HG03521 (cell line): Measurements from ENCODE around the gene THADA.
"Not testable (repeated sequence)": the region's sequence is repeated elsewhere in the genome, so short reads cannot be mapped to it uniquely, and the experiment has no call there.

Experiments used
- ATAC-seq: cut with Tn5 transposase; IDR thresholded peaks from one replicate; pipeline ENCODE4 v1.9.1; 2021; ENCODE audit warnings: mild to moderate bottlenecking, moderate library complexity; ENCODE audit not compliant: unreplicated experiment

THADA gene

GRCh38 chr2:43285987-43286386 lies 309.9 kb downstream of the THADA start:
- ATAC-seq: no peak

- no peak for ATAC-seq
Measured at GRCh38 chr2:43284967-43285366, 310.9 kb downstream of the THADA start.

DNA sequence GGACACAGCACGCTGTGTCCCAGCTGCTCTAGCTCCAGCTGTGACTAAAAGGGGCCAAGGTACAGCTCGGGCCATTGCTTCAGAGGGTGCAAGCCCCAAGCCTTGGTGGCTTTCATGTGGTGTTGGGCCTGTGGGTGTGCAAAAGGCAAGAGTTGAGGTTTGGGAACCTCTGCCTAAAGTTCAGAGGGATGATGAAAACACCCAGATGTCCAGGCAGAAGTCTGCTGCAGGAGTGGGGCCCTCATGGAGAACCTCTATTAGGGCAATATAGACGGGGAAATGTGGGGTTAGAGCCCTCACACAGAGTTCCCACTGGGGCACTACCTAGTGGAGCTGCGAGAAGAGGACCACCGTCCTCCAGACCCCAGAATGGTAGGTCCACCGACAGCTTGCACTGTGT lies 311.5 kb downstream of the THADA start:
- ATAC-seq: not testable (repeated sequence)

DNA sequence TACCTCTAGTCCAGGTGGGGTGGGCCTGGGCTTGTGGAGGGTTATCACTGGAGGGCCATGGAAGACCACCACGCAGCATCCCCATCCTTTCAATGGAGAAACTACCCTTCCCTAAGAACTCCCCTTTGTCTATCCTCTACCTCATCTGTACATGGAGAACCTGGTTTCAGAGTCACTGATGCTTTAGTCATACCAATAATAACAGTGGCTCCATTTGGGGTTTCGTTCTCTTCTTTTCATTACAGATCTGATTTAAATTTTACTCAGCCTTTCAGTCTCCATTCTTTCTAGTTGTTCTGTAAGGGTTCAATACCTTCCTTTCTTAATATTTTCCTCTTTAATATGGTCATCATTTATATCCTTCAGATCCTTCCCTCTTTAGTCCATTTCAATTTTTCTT lies 314.8 kb downstream of the THADA start:
- no peak for ATAC-seq

DNA sequence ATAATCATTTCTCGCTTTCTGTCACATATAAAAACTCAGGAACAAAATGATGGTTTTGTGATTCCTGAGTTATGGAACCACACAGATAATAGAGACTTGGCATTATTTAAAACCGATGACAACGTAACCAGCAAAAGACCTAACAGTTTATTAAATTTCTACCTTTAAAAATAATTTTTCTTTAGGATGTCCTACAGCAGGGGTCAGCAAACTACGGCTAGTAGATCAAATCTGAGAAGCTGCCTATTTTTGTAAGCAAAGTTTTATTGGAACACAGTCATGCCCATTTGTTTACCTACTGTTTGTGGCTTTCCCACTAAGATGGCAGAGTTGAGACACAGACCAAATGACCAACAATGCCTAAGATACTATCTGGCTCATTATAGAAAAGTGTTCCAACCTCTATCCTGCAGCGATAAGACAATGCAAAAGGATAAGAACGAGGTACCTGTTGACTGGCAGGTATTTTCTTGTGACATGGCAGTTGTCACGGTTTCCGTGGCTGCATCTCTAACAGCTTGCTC lies 316.5 kb downstream of the THADA start:
- no peak for ATAC-seq

- ATAC-seq: no peak
Measured at GRCh38 chr2:43278564-43279220, 317.1 kb downstream of the THADA start.

DNA sequence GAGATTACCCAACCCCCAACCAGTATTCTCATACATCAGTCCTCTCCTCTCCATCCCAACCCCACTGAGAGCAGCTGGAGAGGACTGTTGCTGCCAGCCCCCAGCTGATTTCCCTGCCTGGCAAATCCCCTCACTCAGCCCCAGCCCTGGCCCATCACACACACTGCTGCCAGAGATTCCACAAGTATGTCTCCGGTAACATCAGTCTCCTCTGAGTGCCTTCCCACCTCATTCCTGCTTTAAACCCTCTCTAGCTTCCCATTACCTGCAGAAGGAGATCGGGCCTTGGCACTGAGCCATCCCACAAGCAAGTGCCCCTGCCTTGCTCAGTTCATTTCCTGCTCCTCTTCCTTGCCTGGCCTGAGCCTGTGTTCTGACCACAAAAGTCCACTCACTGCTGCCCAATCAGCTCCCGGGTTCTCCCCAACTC lies 318.9 kb downstream of the THADA start:
- no peak for ATAC-seq

- no peak for ATAC-seq
Measured at GRCh38 chr2:43276266-43276941, 319.4 kb downstream of the THADA start.

- no peak for ATAC-seq
Measured at GRCh38 chr2:43274721-43275120, 321.1 kb downstream of the THADA start.

- ATAC-seq: no peak
Measured at GRCh38 chr2:43274055-43274454, 321.8 kb downstream of the THADA start.

DNA sequence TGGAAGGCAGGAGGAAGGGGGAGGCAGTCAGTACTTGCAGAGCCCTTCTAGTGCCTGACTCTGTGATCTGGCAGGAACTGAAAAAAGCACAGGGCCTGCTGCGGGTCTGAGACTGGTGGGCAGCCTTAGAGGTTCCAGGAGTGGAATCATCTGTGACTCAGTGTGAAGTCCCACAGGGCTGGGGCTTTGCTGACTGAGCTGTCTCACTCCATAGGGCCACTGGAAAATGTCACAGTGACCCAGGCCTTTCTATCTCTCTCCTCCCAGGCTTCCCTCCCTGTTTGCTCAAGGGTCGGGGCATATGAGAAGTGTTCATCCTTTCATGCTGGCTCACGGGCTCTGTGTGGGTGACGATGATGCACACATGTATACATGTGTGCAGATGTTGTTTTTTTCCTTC lies 322.3 kb downstream of the THADA start:
- no peak for ATAC-seq

GRCh38 chr2:43270930-43271615 lies 324.8 kb downstream of the THADA start:
- ATAC-seq: no peak

GRCh38 chr2:43270461-43270860 lies 325.4 kb downstream of the THADA start:
- ATAC-seq: no peak

- ATAC-seq: no peak
Measured at GRCh38 chr2:43269706-43270105, 326.1 kb downstream of the THADA start.

- ATAC-seq: no peak
Measured at GRCh38 chr2:43269074-43269572, 326.7 kb downstream of the THADA start.

- ATAC-seq: no peak
Measured at GRCh38 chr2:43268066-43268953, 327.5 kb downstream of the THADA start.

DNA sequence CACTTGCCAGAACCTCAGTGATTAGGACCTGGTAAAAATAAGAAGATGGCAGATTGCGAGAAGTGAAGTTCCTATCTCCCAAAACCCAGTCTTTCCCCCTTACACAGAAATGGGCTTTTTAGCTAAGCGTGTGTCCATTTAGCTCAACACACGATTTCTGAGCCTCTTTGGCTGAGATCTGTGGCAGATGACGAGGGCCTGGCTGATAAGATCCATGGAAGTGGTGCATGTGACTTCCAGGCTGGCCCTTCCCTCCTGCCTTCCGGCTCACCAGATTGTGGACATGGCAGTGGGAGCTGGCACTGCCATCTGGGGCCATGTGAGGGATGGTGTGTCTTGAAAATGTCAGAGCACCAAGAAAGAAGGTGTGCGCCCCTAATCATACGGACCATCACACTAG lies 328.5 kb downstream of the THADA start:
- ATAC-seq: no peak

DNA sequence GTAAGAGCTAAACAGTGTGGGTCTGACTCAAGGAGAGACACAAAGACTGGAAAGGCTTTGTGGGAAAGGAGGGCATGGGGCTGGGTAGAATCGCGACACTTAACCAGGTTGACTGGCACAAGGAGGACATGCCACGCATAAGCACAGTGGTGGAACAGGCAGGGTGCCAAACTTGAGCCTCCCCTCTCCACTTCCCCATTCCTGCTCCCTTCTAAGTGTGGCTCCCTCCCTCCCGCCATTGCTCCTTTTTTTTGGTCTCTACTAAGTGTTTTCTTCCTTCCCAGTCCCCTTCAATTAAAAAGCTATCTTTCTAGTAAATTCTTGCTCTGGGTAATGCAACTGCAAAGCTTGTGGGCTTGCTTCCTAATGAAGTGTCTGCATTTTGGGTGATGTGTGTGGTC lies 329.1 kb downstream of the THADA start:
- ATAC-seq: no peak

DNA sequence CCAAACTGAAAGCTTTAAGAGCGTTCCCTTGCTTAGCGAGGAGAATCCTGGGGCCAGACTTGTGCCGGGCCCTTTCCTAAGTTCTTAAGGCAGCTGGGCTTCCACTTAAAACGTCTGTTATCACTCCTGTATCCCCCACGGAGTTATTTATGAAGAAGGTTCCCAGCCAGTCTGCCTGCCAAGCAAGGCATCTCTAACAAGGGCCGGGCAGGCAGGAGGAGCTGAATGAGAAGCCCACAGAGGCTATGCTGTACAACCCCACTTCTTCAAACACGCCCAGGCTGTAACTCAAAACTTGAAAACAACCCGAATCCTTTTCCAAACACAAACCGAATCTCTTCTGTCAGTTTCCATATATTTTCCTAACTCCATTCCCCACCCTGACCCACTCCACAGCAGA lies 330.4 kb downstream of the THADA start:
- no peak for ATAC-seq

DNA sequence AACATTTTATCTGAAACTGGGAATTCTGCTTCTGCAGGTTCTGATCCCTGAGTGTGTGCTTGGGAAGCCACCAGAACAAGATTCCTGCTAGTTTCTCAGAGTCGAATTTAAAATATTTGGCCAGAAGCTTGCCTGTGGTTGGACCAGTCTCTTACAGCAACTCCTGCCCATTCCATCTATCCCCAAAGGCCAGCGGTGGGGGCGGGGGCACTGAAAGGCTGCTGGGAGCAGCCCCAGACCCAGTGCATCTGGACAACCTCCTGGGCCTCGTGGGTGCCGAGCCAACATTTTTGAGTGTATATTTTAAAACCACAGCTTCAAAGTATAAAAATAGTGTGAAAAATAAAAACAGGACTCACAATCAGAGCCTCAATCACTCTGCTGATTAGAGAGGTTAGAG lies 330.8 kb downstream of the THADA start:
- no peak for ATAC-seq

GRCh38 chr2:43262951-43263350 lies 332.9 kb downstream of the THADA start:
- no peak for ATAC-seq
